Activated T-helper 1 cell treated with Interleukin-2 at 50 U/mL for 16 hours (primary cell): Measurements from ENCODE around the gene NTNG1.

Source experiments
- DNase-seq: peaks from one replicate; pipeline ENCODE4 v3.0.0-alpha.2; 2020; ENCODE audit warnings: low read depth

NTNG1 gene

GRCh38 chr1:107457989-107458388 lies 317.1 kb downstream of the NTNG1 start:
- no peak for DNase-seq

GRCh38 chr1:107459204-107459904 lies 318.5 kb downstream of the NTNG1 start:
- DNase-seq, result no peak

- DNase-seq, result no peak
Measured at GRCh38 chr1:107460035-107460434, 319.2 kb downstream of the NTNG1 start.

- DNase-seq, result no peak
Measured at GRCh38 chr1:107464827-107465226, 324.0 kb downstream of the NTNG1 start.

- no peak for DNase-seq
Measured at GRCh38 chr1:107467286-107467685, 326.4 kb downstream of the NTNG1 start.

- DNase-seq, result no peak
Measured at GRCh38 chr1:107467811-107468210, 327.0 kb downstream of the NTNG1 start.

- DNase-seq, result no peak
Measured at GRCh38 chr1:107473065-107473464, 332.2 kb downstream of the NTNG1 start.

- no peak for DNase-seq
Measured at GRCh38 chr1:107474877-107475612, 334.2 kb downstream of the NTNG1 start.

GRCh38 chr1:107477233-107477632 lies 336.4 kb downstream of the NTNG1 start:
- DNase-seq, result no peak

- DNase-seq, result no peak
Measured at GRCh38 chr1:107479865-107480350, 339.1 kb downstream of the NTNG1 start.

GRCh38 chr1:107480548-107481415 lies 339.9 kb downstream of the NTNG1 start:
- DNase-seq, result no peak

- DNase-seq, result no peak
Measured at GRCh38 chr1:107481756-107482384, 341.0 kb downstream of the NTNG1 start.

- DNase-seq, result no peak
Measured at GRCh38 chr1:107483949-107484348, 343.1 kb downstream of the NTNG1 start.

- DNase-seq, result no peak
Measured at GRCh38 chr1:107486349-107486748, 345.5 kb downstream of the NTNG1 start.

GRCh38 chr1:107487506-107487905 lies 346.7 kb downstream of the NTNG1 start:
- DNase-seq, result no peak

GRCh38 chr1:107491582-107491981 lies 350.7 kb downstream of the NTNG1 start:
- no peak for DNase-seq

- DNase-seq, result no peak
Measured at GRCh38 chr1:107493111-107493716, 352.4 kb downstream of the NTNG1 start.

- no peak for DNase-seq
Measured at GRCh38 chr1:107494061-107494460, 353.2 kb downstream of the NTNG1 start.

GRCh38 chr1:107496002-107496401 lies 355.2 kb downstream of the NTNG1 start:
- no peak for DNase-seq

GRCh38 chr1:107499139-107499744 lies 358.4 kb downstream of the NTNG1 start:
- no peak for DNase-seq

GRCh38 chr1:107501081-107501605 lies 360.3 kb downstream of the NTNG1 start:
- no peak for DNase-seq
